Cardiac septum (tissue), 1 donor: ENCODE measurements around the gene AARS1. TPM values are rescaled to one million over a fixed set of nuclear protein-coding genes. Genes with fewer than 3 reads are reported as not detected.
"Not testable (repeated sequence)": the region's sequence is repeated elsewhere in the genome, so short reads cannot be mapped to it uniquely, and the experiment has no call there.

Experiments used
- DNase-seq: peaks from one replicate; pipeline ENCODE4 v3.0.0-alpha.2; 2020; ENCODE audit warnings: low spot score
- intact Hi-C: fragments of 100-400 bp; cut with DNase I; formaldehyde crosslinking; loops from one replicate; pipeline ENCODE4 v1.14.0; 2022
- long read RNA-seq: library from polyadenylated mRNA; unstranded; transcript quantifications from one replicate; pipeline ENCODE4 v2.0.0, GENCODE V29; 2021
- total RNA-seq: library from RNA; stranded (reverse); fragmentation: NEBNext Ultra II Directional; extraction: Animal tissue kit (Norgen Biotek cat#: 25700); gene quantifications from one replicate; pipeline ENCODE4 v1.2.1, GENCODE V29; 2021
- donor health status: DM: no; HTN: no; CAD: no.

Gene AARS1
- total RNA-seq, result 57.2 TPM
- long read RNA-seq, transcript AARS-201 (21 exons, 3,477 nt), result major isoform, 77 of 103 reads
- long read RNA-seq, partial matches to known transcripts, result 16 of 103 reads
- long read RNA-seq, other reads (novel, unspliced or antisense), result 10 of 103 reads

DNA sequence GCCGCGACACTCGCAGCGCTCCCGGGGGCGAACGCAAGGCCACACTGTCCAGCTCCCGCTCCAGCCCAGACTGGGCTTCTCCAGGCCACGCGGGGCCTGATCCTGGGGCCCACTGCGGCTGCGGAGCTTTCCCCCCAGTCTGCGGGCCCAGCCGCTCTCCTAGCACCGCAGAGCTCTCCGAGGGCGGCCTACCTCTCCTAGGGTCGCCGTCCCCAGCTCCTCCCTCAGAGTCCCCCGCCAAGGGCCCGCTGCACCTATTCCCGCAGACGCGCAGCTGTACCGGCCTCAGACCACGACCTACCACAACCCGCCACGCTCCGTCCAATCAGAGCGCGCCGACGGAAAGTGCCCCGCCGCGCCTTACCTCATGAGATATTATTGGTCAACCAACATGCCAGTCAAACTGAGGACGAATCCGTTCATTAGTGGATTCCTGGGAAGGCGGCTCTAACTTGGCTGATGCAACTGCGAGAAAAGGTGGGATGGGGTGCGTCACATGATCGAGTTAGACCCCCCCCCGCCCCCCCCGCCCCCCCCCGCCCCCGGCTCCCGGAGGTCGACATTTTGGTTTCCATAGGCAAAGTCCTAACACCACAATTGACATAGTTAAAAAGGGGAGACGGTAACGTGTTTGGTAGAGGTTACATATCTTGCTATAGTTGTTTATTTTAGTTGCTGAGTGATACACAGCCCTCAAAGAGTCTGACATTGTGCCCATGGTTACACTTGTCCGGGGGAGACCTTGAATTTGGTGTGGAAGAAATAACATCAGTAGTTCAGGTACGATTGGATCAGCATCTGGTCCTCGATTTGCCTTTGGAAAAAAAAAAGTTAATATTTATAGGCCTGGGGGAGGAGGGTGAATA is at the start of gene AARS1:
Gene AARS1, minus strand, starts transcription at position 278 of the 866 bp plus-strand sequence. CDS start 6,743 bp downstream, outside the sequence.
- intact Hi-C loops, result no loop called here

DNA sequence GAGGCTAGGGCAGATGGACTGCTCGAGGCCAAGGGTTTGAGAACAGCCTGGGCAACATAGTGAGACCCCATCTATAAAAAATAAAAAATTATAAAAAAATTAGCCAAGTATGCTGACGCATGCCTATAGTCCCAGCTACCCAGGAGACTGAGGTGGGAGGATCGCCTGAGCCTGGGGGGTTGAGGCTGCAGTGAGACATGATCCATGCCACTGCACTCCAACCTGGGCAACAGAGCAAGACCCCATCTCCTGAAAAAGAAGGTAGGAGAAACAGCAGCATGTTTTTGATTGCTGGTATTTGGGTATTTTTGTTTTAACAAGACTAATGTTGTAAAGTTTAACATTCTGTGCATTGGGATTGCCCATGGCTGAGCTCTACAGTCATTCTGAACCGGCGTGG is 48.5 kb upstream of the AARS1 start:
- no peak for DNase-seq
- intact Hi-C loops, result loop anchor here (10.0 kb wide), 1 partner anchor 317 kb away; no protein-coding TSS in a partner anchor

More for the DNA sequence above, at the start of gene AARS1:
- peak; percentile 97 for DNase-seq

DNA sequence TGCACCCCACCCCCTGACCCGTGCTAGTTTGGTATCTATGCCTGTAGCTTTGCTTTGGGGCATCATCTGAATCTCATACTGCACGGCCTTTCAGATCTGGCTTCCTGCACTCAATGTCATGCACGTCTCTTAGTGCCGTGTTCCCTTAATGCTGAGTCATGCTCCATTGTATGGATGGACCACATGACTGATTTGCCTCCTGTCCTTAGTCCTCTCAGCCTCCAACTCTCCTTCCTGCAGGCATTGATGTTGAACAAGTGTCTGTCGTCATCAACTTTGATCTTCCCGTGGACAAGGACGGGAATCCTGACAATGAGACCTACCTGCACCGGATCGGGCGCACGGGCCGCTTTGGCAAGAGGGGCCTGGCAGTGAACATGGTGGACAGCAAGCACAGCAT is 43.4 kb upstream of the AARS1 start:
- intact Hi-C loops, result loop anchor here (10.0 kb wide), 1 partner anchor 322 kb away; no protein-coding TSS in a partner anchor
- not testable (repeated sequence) for DNase-seq

DNA sequence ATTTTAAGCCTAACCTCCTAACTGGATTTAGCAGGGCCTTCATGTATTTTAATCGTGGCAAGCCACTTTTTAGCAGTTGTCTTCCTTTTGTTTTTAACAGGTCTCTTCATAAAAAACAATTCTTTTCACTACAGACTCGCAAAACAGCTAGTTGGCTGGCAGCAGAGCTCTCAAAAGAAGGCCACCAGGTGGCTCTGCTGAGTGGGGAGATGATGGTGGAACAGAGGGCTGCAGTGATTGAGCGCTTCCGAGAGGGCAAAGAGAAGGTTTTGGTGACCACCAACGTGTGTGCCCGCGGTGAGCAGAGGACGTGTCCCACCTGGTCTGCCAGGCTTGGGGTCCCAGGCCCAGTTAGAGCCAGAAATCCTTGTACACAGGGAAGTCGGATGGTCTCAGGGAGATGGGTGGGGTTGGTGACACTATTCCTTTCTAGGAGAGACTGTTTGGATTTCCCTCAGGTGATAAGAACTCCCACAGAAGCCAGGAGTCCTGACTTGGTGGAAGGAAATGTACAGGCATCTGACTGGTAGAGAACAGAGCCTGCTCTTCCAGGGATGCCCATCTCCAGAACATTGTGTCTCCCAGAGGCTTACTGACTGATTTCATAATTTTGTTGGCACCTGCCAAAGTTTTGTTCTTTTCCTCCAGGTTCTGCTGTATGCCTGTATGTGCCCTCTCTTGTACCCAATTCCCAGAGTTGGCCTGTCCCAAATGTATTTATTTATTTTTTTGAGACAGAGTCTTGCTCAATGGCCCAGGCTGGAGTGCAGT is 42.5 kb upstream of the AARS1 start:
- intact Hi-C loops, result loop anchor here (10.0 kb wide), 1 partner anchor 323 kb away; no protein-coding TSS in a partner anchor

DNA sequence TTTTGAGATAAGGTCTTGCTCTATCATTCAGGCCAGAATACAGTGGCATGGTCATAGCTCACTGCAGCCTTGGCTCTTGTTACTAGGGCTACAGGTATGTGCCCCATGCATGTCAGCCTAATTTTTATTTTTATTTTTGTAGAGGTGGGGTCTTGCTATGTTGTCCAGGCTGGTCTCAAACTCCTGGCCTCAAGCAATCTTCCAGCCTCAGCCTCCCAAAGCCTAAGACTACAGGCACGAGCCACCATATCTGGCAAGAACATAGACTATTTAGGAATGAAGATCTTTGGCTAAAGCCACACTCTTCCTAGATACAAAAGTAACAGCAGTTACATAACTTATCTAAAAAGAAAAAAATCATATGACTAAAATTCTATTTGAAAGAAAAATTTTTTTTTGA is 41.8 kb upstream of the AARS1 start:
- no peak for DNase-seq
- intact Hi-C loops, result loop anchor here (10.0 kb wide), 1 partner anchor 324 kb away; no protein-coding TSS in a partner anchor

More for the DNA sequence above, 42.5 kb upstream of the AARS1 start:
- DNase-seq, result no peak

DNA sequence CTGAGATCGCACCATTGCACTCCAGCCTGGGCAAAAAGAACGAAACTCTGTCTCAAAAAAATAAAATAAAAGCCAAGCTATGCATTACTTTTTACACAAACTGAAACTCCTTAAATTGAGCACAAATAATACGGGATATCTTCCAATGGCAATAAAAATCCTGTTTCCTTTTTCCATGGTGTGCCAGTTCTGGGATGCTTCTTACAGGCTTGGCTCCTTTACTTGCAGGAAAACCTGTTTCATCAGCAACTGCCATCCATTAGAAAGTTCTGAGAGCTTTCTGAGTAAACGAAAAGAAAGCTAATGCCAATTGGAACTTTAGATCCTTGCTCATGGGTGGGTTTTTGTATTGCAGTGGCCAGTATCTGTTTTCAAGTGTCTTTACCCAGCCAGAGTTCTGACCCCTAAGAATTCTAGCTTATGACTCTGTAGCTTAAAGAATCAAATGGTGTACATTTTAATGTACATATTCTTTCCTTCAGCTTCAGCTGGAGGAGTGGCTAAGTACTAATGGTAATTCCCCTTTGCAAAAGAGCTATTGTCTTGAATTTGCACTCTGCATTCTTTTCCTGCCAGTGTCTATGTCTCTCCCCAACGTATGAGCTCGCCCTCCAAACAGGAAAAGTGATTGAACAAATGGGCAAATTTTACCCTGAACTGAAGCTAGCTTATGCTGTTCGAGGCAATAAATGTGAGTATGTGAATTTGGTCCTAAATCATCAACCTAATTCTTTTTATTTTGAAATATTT is 35.9 kb upstream of the AARS1 start:
- DNase-seq, result no peak
- intact Hi-C loops, result no loop called here

DNA sequence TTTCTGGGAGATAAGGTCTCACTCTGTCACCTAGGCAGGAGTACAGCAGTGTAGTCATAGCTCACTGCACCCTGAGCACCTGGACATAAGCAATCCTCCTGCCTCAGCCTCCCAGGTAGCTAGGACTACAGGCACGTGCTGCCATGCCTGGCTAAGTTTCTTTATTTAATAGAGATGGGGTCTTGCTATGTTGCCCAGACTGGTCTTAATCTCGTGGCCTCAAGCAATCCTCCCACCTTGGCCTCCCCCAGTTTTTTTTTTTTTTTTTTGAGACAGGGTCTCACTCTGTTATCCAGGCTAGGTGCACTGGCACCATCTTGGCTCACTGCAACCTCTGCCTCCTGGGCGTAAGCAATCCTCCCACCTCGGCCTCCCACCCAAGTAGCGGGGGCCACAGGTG is 30.8 kb upstream of the AARS1 start:
- DNase-seq, result no peak

DNA sequence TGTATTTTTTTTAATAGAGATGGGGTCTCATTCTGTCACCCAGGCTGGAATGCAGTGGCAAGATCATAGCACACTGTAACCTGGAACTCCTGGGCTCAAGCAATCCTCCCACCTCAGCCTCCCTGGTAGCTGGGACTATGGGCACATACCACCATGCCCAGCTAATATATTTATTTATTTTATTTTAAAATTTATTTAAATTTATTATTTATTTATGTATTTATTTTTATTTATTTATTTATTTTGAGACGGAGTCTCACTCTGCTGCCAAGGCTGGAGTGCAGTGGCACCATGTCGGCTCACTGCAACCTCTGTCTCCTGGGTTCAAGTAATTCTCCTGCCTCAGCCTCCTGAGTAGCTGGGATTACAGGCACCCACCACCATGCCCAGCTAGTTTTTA is 18.4 kb upstream of the AARS1 start:
- DNase-seq, intact Hi-C loops: not testable (repeated sequence)

More for the DNA sequence above, 30.8 kb upstream of the AARS1 start:
- intact Hi-C loops, result no loop called here

DNA sequence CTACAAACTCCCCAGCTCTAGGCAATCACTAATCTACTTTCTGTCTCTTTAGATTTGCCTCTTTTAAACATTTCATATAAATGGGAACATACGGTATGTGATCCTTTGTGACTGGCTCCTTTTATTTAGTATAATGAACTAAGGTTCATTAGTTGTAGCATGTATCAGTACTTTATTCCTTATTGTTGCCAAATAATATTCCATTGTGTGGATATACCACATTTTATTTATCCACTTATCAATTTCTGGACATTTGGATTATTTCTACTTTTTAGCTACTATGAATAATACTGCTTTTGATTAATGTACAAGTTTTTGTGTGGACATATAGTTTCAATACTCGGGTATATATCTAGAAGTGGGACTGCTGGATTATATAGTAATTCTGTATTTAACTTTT is 17.6 kb upstream of the AARS1 start:
- intact Hi-C loops, result no loop called here
- DNase-seq, result no peak

DNA sequence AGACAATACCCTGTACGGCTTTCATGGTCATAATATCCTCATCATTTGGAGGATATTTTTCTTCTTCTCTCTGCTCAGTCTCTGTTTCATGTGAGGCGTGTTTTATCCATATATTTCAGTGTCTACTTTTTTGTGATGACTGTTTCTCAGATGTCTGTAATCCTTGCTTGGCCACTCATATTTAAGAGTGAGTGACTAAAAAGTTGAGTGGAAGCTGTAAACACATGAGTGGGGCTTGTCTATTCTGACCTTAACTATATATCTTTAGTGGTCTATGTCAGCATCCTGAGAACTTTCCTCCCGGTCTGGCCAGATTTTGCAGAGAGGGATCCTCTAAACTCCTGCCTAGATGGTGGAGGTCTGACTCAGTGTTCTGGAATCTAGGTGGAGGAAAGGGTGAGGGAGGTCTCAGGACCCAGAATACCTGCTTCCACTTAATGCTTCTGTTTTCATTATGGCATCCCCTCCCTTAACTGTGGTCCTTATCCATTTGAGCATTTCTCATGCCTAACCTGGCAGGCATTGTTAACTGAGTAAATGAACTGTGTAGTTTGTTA is 15.7 kb upstream of the AARS1 start:
- intact Hi-C loops, result no loop called here
- no peak for DNase-seq

DNA sequence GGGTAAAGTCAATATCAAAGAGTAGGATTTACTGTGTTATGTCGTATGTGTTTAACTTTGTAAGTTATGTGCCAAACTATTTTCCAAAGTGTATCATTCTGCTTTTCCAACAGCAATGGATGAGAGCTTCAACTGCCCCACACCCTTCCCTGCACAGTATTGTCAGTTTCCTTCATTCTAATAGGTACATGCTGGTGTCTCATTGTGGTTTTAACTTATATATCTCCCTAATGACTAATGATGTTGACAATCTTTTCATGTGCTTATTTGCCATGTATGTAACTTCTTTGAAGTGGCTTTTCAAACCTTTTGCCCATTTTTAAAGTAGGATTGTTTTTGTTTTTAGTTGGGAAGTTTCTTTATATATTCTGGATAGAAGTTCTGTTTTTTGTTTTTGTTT is 13.4 kb upstream of the AARS1 start:
- intact Hi-C loops, result no loop called here
- DNase-seq, result no peak

DNA sequence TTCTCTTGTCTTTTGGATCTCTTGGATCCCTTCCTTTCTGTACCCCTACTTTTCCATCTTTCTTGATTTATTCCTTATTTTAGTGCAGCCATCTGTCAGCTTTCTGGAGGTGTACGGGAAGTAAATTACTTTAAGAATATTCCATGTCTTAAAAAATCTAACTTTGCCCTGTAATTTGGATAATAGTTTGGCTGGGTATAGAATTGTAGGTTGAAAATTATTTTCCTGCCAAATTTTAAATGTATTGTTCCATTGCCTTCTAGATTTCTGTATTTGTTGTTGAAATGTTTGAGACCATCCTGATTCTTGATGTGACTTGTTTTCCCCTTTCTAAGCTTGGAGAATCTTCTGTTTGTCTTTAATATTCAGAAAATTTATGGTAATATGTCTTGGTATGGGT is 11.8 kb upstream of the AARS1 start:
- intact Hi-C loops, result no loop called here
- no peak for DNase-seq

DNA sequence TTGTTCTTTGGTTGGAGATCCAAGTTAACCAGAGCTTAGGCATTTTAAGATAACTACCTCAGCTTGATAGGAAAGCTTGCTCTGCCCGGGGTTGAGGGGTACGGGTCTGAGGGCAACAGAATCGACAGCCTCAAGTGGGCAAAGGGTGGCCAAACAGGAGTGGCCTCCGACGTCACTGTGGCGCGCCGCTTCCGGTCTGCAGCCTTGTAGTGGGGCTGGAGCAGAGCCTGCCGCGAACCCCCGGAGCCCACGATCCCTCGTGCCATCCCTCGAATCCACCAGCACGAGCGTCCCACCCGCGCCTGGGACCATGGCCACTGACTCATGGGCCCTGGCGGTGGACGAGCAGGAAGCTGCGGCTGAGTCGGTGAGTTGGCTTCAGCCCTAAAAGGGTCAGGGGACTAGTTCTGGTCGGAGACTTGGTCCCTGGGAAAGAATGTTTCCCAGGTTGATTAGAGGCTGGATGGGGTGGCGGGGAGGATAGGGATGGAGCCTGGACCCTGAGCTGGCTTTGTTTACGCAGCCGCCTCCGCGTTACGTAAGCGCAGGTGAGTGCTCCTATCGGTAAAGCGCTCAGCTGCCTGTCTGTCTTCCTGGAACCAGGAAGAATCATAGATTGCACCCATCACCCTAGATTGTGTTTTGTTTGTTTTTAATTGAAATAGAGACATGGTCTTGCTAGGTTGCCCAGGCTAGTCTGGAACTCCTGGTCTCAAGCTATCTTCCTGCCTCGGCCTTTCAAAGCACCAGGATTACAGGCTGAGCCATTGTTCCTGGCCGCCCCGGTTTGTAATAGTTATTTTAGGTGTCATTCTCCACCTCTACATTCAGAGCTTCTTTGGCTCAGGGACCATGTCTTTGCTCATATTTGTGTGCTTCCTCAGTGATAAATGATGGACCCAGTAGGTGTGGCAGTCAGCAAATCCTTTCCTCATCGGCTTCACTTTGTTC is 10.0 kb upstream of the AARS1 start, which contains the start of gene DDX19B:
Gene DDX19B, plus strand, starts transcription at position 199 of the 951 bp plus-strand sequence. Its CDS starts 112 bp downstream, at position 311.
- DNase-seq, result peak; percentile 90

DNA sequence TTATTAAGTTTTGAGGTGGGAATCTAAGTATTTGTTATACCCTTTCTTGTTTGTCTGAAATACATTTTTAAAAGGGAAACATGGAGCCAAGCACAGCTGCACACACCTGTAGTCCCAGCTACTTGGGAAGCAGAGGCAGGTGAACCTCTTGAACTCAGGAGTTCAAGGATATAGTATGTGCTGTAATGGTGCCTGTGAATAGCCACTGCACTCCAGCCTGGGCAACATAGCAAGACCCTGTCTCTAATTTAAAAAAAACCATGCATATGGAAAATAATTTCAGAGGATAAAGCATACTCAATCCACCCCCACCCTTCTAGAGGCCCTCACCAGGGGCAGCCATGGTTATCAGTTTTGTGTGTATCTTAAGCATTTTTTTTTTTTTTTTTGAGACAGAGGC is 6.3 kb upstream of the AARS1 start:
- DNase-seq, result no peak
- intact Hi-C loops, result no loop called here

More for the DNA sequence above, 10.0 kb upstream of the AARS1 start, which contains the start of gene DDX19B:
- intact Hi-C loops, result loop anchor here (2.0 kb wide), 1 partner anchor 48 kb away; the partner anchor contains the start of gene DDX19A

DNA sequence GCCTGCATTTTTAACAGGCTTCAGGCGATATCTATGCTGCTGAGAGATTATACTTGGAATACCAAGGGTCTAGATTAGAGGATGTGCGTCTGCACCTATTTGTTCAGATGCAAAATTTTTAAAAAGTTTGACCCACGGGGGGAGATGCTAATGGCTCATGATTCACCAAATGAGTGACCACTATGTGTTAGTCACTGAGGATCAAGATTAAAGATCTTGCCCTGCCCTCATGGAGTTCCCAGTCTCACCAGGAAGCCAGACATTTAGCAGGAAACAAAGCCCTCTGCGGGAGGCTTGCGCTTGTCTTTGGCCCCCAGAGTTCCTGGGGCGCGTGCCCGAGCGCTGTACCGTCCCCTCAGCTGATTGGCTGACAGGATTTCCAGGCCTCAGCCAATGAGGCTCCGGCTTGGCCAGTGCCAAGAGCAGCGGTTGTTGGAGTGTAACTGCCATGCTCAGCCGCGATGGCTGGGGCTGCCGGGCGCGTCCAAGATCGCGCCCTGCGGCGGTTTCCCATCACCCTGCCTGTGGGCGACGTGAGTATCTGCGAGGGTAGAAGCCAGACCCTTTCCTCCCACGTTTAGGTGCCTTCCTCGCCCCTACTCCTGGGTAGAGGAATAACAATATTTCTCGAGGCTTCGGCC is 5.2 kb upstream of the AARS1 start:
- intact Hi-C loops, result no loop called here
- no peak for DNase-seq

DNA sequence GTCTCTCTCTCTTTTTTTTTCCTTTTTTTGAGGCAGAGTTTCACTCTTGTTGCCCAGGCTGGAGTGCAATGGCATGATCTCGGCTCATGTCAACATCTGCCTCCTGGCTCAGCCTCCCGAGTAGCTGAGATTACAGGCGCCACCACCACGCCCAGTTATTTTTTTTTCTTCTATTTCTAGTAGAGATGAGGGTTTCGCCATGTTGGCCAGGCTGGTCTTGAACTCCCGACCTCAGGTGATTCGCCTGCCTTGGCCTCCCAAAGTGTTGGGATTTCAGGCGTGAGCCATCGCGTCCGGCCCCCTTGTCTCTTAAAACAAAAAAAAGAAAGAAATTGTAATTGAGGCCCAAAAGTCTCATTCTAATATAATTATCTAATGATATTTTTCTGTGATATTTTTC is 2.8 kb upstream of the AARS1 start:
- DNase-seq, intact Hi-C loops: not testable (repeated sequence)

DNA sequence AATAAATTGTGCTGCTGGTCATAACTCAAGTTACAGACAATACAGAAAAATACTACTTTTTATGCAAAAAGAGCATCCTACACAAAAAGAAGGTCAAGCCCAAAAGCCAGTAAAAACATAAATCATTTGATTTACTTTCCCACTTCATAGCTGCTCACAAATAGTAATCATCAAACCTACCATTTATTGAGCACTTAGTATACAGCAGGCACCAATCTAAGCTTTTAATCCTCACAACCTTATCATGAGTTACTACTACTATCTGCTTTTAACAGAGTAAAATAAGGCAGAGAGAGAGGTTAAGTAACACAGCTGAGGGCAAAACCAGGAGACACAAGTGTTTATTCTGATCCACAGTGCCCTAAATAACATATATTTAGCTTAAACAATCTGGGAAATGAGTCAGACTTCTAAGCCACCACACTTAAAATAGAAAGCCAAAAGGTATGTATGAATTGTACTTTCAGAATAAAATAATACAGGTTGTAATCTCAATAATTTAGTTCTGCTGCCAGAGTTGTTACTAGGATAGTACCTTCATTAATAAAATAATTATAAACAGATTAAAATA is 1.7 kb upstream of the AARS1 start:
- no peak for DNase-seq
- intact Hi-C loops, result no loop called here
